Hepatic stellate cell (primary cell): ENCODE measurements around the gene CFAP77.

Experiments used
- DNase-seq: peaks from one replicate; pipeline ENCODE4 v3.0.0; 2011; ENCODE audit warnings: low spot score

Gene CFAP77

GRCh38 chr9:132408521-132408920 is 1.5 kb upstream of the CFAP77 start:
- DNase-seq: no peak

GRCh38 chr9:132410642-132411041 is 631 bp downstream of the CFAP77 start:
- no peak for DNase-seq

GRCh38 chr9:132411091-132411508 is 1.1 kb downstream of the CFAP77 start:
- DNase-seq: peak; percentile 29

DNA sequence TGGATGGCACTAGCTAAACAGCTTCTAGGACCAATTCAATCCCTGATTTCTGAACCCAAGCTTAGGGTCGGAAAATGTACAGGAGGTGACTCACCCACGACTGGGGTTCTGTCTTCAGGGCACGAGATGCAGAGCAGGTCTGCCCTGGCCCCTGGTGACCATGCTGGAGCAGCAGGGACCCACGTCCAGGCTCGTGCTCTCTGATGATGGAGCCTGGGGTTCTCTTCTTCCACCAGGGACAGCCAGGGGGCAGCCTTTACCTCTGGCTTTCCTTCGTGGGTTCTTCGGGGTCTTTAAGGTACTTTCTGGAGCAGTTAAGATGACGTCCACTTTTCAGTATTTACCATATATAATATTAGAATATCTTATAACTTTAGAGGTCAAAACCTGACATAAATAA is 2.1 kb downstream of the CFAP77 start:
- DNase-seq: no peak

- no peak for DNase-seq
These were observed 3.9 kb downstream of the CFAP77 start for GRCh38 chr9:132413926-132414325.

- DNase-seq: no peak
These were observed 4.7 kb downstream of the CFAP77 start for GRCh38 chr9:132414731-132415130.

- no peak for DNase-seq
These were observed 5.2 kb downstream of the CFAP77 start for GRCh38 chr9:132415181-132415580.

- no peak for DNase-seq
These were observed 8.8 kb downstream of the CFAP77 start for GRCh38 chr9:132418726-132419363.

DNA sequence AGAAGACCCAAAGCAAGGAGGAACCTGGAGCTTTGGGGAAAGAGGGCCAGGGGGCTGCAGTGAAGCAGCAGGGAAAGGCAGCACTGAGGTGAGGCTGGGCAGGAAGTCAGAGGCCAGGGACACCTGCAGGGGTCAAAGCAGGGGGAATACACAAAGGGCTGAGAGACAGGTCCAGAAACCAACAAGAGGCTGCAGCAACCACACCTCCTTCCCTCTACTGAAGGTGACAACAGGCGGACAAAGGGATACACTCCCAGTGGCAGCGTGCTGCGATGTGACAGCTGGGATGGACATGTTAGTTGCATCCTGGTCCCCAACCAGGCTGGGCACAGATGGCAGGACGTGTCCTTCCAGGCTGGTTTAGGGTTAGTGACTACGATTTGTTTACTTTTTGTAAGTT is 12.6 kb downstream of the CFAP77 start:
- no peak for DNase-seq

GRCh38 chr9:132423503-132423902 is 13.5 kb downstream of the CFAP77 start:
- DNase-seq: no peak

GRCh38 chr9:132424857-132425674 is 15.1 kb downstream of the CFAP77 start:
- DNase-seq: no peak

- no peak for DNase-seq
These were observed 15.7 kb downstream of the CFAP77 start for GRCh38 chr9:132425675-132426062.

DNA sequence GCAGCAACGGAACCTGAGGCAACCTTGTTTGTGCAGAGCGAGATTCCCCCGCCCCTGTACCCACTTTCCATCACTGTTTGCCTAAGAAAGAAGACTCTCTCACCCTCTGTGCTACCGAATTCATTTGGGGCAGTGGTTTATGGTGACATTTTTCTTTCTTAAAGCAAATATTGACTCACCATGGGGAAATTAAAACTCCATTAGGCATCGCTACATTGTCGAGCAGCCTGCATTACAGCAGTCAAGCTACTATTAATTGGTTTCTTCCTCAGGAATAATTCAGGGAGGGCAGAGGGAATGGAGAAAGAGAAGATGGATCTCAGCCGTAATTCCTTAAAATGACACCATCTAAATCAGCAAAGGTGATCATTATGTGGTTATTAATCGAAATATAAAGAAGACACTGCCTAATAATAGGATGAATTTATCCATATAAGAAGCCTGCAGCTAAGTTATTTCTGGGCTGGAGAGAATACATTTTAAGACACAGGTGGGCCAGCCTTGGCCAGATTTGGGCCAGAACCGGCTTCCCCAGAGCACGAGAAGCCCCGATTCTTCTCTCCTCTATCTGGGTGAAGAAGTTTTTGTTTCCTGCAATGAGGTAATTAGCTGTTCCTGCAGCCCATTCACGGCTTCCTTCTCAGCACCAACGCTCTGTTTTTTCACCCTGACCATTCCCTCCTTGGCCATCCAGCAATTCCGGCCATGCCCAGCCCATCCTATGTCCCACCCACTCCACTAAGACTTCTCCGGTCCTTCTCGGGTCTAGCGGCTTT is 16.8 kb downstream of the CFAP77 start:
- DNase-seq: no peak

DNA sequence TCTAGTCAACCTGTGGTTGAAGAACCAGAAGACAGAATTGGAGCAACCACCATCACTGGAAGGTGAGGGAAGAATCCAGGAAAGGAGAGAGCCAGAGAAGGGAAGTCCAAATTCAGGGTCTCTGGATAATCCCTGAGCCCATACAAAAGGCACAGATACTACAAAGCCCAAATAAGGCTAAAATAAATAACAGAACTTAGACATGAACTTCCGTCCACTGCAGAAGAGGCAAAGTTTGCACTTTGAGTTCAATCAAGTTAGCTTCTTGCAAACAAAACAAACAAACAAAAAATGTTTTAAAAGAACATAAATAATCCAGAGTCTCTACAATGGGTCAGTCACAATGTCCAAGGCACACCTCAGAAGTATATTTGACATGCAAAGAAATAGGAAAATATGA is 21.0 kb downstream of the CFAP77 start:
- DNase-seq: no peak

- DNase-seq: no peak
These were observed 24.9 kb downstream of the CFAP77 start for GRCh38 chr9:132434881-132435280.

GRCh38 chr9:132439153-132439552 is 29.1 kb downstream of the CFAP77 start:
- no peak for DNase-seq

GRCh38 chr9:132440735-132441134 is 30.7 kb downstream of the CFAP77 start:
- DNase-seq: no peak

GRCh38 chr9:132441404-132441803 is 31.4 kb downstream of the CFAP77 start:
- no peak for DNase-seq

- DNase-seq: no peak
These were observed 34.1 kb downstream of the CFAP77 start for GRCh38 chr9:132443951-132444607.

DNA sequence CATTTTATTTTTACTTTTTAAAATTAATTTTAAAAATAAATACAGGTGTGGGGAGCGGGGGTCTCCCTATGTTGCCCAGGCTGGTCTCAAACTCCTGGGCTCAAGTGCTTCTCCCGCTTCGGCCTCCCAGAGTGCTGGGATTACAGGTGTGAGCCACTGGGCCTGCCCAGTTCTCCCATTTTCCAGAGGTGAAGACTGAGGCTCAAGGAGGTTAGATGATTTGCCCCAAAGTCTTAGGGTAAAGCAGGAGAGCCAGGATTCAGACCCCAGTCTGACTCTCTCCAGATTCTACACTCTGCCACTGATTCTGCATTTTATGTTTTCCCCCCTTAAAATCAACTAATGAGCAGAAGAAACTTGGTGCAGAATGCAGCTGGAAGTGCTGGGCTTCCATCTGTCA is 36.9 kb downstream of the CFAP77 start:
- no peak for DNase-seq

DNA sequence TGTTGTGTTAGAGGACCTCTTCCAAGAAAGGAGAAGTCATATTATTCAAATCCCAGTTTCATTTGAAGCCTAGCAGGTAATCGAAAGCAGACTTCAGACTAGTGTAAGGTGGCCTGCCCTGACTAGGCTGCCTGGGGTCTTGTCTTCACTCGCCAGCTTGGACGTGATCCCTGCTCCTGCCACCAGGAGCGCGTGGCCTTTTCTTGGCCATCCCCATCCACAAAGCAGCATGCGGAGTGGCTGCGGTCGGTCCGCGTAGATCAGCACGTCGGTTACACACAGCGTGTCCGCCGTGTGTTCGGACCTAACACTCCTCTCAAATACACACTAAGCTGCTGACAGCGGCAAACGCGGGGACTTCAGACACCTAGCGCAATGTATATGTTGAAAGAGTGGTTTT is 37.3 kb downstream of the CFAP77 start:
- DNase-seq: no peak

DNA sequence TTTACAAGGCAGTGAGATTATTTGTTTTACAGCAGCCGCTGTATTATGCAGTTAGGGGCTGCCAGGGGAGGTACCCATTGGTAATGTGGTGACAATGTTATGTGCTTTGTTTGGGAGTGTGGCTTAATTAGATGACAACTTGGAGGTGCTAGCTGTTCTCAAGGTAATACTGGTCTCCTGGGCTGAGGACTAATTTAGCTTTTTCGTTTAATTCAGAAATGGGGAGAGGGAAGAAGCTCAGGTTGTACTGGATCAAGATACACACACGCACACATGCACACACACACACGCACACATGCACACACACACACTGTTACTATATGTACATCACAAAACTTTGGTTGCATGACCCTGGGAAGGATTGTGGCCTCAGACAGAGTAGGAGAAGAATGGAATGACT is 37.9 kb downstream of the CFAP77 start:
- DNase-seq: no peak
